Prostate gland (tissue), 2 donors: Measurements from ENCODE around the gene CRYBG3. TPM values are rescaled to one million over a fixed set of nuclear protein-coding genes. Genes with fewer than 3 reads are reported as not detected.

Experiments used
- DNase-seq: peaks from one replicate; pipeline ENCODE4 v3.0.0-alpha.2; 2019; ENCODE audit warnings: low spot score
- H3K27ac ChIP-seq, 2 donors: fragments of 200-600 bp; sonication (generic); 2 replicates each; pipeline ENCODE4 v1.5.1; 2017 to 2019
- H3K27me3 ChIP-seq: fragments of 200-600 bp; sonication (generic); replicated peaks from 2 replicates; pipeline ENCODE4 v1.5.1; 2019; ENCODE audit not compliant: insufficient read depth
- H3K36me3 ChIP-seq, 2 donors: fragments of 200-600 bp; sonication (generic); 1 replicate in 1 of 2; 2 replicates in 1 of 2; pipeline versions ENCODE4 v1.5.1 to v1.8.1; 2017 to 2019
- H3K4me1 ChIP-seq: fragments of 200-600 bp; sonication (generic); replicated peaks from 2 replicates; pipeline ENCODE4 v1.5.1; 2019
- H3K4me3 ChIP-seq, 2 donors: fragments of 200-600 bp; sonication (generic); 2 replicates each; pipeline ENCODE4 v1.5.1; 2017 to 2019
- H3K9me3 ChIP-seq: fragments of 200-600 bp; sonication (generic); 2 replicates; pipeline ENCODE4 v1.5.1; 2017
- POLR2A ChIP-seq: fragments of 450-650 bp; IDR thresholded peaks from one replicate; pipeline ENCODE4 v1.6.1; 2016; ENCODE audit warnings: antibody characterized with exemption, mild to moderate bottlenecking
- POLR2AphosphoS5 ChIP-seq: sonication (generic); formaldehyde crosslinking; IDR thresholded peaks from one replicate; pipeline ENCODE4 v1.6.1; 2017; ENCODE audit warnings: antibody characterized with exemption
- WGBS: methylation state at CpG from one replicate; pipeline ENCODE4 v1.1.5; 2018; 5-methylcytosine and 5-hydroxymethylcytosine counted together
- intact Hi-C: fragments of 100-400 bp; cut with DNase I; formaldehyde crosslinking; loops from one replicate; pipeline ENCODE4 v1.14.2; 2022
- total RNA-seq, 2 donors: library from RNA; depleted of rRNA; stranded (reverse); fragments of >200 nt; gene quantifications; one replicate each; pipeline ENCODE4 v1.1.0, GENCODE V29; 2016
- TF ChIP-seq, protein P1 (sequence below), 4 experiments: fragments of 200-600 bp in 2 of 4; fragments of 450-650 bp in 2 of 4; sonication (generic) in 2 of 4; IDR thresholded peaks; 1 replicate in 3 of 4; 2 replicates in 1 of 4; pipeline ENCODE4 v1.5.1; 2016 to 2019; ENCODE audit warnings: antibody characterized with exemption in 4 of 4, mild to moderate bottlenecking in 2 of 4, moderate library complexity in 2 of 4

CRYBG3 gene
- total RNA-seq, 2 donors from 2014 or later = 22.0 to 23.5 TPM

DNA sequence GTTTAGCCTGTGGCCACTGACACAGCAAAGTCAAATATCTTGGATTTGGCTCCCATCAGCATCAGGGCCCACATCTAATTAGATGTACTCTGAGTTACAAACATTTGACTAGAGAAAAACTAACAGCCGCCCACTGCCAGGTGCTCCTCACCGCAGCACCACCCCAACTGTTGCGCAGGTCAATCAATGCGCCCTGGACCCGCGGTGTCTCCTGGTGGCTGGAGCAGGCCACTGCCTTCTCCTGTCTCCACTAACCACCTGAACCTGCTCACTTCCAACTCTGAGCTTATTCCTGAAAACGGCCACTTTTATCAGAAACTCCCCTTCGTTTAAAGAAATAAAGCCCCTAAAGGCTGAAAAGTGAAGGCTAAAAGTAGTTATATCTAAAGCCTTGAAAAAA lies 146.2 kb downstream of the CRYBG3 start:
- H3K4me1 ChIP-seq = no peaks in the 10 kb centered on the region
- TF ChIP-seq, protein P1, sequence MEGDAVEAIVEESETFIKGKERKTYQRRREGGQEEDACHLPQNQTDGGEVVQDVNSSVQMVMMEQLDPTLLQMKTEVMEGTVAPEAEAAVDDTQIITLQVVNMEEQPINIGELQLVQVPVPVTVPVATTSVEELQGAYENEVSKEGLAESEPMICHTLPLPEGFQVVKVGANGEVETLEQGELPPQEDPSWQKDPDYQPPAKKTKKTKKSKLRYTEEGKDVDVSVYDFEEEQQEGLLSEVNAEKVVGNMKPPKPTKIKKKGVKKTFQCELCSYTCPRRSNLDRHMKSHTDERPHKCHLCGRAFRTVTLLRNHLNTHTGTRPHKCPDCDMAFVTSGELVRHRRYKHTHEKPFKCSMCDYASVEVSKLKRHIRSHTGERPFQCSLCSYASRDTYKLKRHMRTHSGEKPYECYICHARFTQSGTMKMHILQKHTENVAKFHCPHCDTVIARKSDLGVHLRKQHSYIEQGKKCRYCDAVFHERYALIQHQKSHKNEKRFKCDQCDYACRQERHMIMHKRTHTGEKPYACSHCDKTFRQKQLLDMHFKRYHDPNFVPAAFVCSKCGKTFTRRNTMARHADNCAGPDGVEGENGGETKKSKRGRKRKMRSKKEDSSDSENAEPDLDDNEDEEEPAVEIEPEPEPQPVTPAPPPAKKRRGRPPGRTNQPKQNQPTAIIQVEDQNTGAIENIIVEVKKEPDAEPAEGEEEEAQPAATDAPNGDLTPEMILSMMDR (IDR thresholded peaks at IDR 0.05) = no peak
- TF ChIP-seq POLR2A (no peak), POLR2AphosphoS5 (no peak)
- H3K36me3 ChIP-seq = no peaks in the 10 kb centered on the region
- WGBS = 95% methylated on average over 8 of the region's 8 CpGs
- H3K9me3 ChIP-seq = no peaks in the 10 kb centered on the region
- no peak overlapping the region for H3K4me3 ChIP-seq
- H3K27ac ChIP-seq = no peak overlapping the region
- no peaks in the 10 kb centered on the region for H3K27me3 ChIP-seq
- intact Hi-C loops = no loop called here
- no peak for DNase-seq

DNA sequence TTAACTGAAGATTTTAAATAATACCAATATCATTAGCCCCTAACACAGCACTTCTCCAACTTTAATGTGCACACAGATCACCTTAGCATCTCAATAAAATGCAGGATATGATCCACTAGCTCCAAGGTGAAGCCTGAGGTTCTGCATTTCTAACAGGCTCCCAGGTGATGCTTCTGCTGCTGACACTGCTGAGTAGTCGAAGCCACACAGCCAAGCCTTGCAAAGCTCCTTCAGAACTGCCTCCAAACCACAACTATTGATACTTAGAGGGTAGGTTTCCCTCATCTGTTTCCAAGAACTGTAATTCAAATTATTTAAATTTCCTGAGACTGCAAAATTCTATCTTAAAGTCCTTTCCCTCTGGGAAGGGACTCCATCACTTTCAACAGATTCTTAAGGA lies 146.6 kb downstream of the CRYBG3 start:
- Histone ChIP-seq H3K4me3 (no peak overlapping the region), H3K9me3 (no peaks in the 10 kb centered on the region), H3K27ac (no peak overlapping the region), H3K36me3 (no peaks in the 10 kb centered on the region), H3K27me3 (no peaks in the 10 kb centered on the region), H3K4me1 (no peaks in the 10 kb centered on the region)
- no peak for TF ChIP-seq POLR2A
- TF ChIP-seq, protein P1 (IDR thresholded peaks at IDR 0.05) = no peak
- TF ChIP-seq POLR2AphosphoS5 = no peak
- DNase-seq = no peak
- WGBS = 90% methylated on average over 1 of the region's 1 CpG
- intact Hi-C loops = no loop called here

DNA sequence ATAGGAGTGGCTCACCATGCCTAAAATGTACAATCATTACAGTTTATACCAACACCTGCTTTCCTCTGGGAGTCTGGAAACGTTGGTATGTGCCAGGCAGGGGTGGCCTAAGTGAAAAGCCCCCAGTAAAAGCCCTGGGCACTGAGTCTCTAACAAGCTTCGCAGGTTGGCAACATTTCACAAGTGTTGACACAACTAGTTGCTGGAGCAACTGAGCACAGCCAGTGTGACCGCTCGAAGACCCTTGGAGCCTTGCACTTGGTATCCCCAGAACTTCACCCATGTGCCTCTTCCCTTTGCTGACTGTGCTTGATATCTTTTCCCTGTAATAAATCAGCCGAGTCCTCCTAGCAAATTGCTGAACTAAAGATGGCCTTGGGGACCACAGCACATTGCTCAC lies 147.7 kb downstream of the CRYBG3 start:
- H3K36me3 ChIP-seq = no peaks in the 10 kb centered on the region
- H3K4me3 ChIP-seq = no peak overlapping the region
- 81% methylated on average over 5 of the region's 5 CpGs for WGBS
- no peaks in the 10 kb centered on the region for H3K9me3 ChIP-seq
- no peaks in the 10 kb centered on the region for H3K27me3 ChIP-seq
- no peak overlapping the region for H3K27ac ChIP-seq
- DNase-seq = no peak
- TF ChIP-seq POLR2AphosphoS5 = no peak
- TF ChIP-seq POLR2A = no peak
- TF ChIP-seq, protein P1 (IDR thresholded peaks at IDR 0.05) = no peak
- intact Hi-C loops = no loop called here
- H3K4me1 ChIP-seq = no peaks in the 10 kb centered on the region

DNA sequence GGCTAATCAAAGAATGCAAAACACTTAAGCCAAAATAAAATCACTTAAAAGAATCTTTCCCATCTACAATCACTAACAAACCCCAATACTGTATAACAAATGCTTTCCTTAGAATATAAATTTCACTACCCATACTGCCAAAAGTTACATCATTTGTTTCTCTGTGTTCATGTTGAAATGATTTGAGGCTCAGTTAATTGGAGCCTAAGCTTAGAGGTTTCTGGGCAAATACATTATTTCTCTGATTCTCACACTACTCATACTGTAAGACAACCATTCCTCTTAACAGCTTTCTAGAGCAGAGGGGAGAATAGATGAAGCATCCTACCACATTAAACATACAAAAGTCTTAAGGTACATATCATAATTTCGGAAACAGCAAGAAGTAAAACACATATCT lies 148.3 kb downstream of the CRYBG3 start:
- H3K27me3 ChIP-seq = no peaks in the 10 kb centered on the region
- WGBS = 90% methylated on average over 1 of the region's 1 CpG
- H3K4me3 ChIP-seq = no peak overlapping the region
- H3K4me1 ChIP-seq = no peaks in the 10 kb centered on the region
- TF ChIP-seq POLR2AphosphoS5 (no peak), POLR2A (no peak)
- TF ChIP-seq, protein P1 (IDR thresholded peaks at IDR 0.05) = no peak
- DNase-seq = no peak
- H3K27ac ChIP-seq = no peak overlapping the region
- intact Hi-C loops = loop anchor here (5.0 kb wide), 1 partner anchor 148 kb away; the partner anchor contains the start of gene CRYBG3
- H3K9me3 ChIP-seq = no peaks in the 10 kb centered on the region
- no peaks in the 10 kb centered on the region for H3K36me3 ChIP-seq

DNA sequence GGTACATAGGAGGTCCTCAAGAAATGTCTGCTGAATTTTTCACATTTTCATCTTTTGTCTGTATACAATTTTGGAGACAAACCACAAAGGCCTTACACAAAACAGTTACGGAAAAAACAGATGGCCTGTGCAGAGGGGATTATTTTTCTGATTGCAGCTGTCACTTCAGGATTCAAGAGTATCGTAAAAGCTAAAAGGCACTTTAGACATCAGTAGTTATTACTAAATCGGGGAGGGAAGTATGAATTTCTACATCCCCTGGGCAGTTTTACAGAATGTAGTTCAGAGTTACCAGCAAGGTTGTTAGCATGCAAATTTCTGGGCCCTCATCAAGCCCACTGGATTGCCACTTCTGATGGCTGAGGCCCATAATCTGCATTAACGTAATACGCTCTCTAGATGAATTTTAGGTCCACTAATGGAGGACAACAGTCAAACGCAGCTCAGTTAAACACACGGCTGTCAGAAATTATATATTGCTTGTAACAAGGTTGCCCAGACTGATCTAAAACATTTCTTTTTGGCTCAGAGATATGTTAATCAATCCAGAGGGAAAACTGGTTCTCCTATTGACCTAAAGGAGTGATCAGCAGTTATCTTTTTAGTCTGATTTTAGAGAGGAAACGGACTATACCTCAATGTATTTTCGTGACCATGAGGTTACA lies 149.3 kb downstream of the CRYBG3 start:
- Histone ChIP-seq H3K9me3 (no peaks in the 10 kb centered on the region), H3K4me3 (peak overlapping the region in 1 of 2 donors; percentile 57), H3K4me1 (no peaks in the 10 kb centered on the region), H3K27ac (peak overlapping the region; percentile 75 to 85), H3K36me3 (no peaks in the 10 kb centered on the region), H3K27me3 (no peaks in the 10 kb centered on the region)
- no peak for TF ChIP-seq POLR2A
- TF ChIP-seq, protein P1 (IDR thresholded peaks at IDR 0.05) = no peak
- TF ChIP-seq POLR2AphosphoS5 = no peak
- intact Hi-C loops = loop anchor here (5.0 kb wide), 1 partner anchor 149 kb away; the partner anchor contains the start of gene CRYBG3
- no peak for DNase-seq
- 70% methylated on average over 9 of the region's 9 CpGs for WGBS
